ENCODE results near the gene IGFLR1.

IGFLR1 gene

DNA sequence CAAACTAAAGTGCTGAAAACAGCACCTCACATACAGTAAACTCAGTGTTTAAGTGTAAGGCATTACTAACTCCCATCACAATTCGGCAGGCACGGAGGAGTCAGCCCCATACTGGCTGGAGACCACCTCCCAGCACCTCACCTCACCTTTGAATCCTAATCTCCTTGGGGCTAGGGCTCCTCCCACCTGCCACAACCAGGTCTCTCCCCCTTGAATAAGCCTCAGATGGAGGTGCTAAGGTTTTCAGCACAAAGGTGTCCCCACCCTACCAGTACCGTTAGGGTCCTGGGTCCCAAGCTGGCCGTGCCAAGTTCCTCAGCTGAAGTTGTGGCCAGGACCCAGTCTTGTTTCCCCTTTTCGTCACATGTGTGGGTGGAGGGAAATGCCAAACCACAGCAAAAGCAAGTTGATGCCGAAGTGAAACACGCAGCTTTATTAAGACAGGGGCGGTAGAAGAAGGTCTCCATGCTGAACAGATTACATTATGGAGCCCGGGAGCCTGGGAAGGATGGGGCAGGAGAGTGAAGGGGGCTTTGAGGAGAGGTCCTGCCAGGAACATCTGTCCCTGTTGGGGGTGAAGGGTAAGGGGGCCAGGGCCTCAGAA is at the start of gene IGFLR1:
TSS of gene IGFLR1 (minus strand) at position 332 of the 604 bp plus-strand sequence. CDS start 1,272 bp downstream, outside the sequence.
- H3K9me3 ChIP-seq (ENCODE audit: control insufficient read depth, insufficient read depth, low read length): no peaks in the 10 kb centered on the region
- peaks cover 20% of the 10 kb centered on the region for H3K36me3 ChIP-seq (ENCODE audit: control insufficient read depth, insufficient read depth, low read length)
- H3K4me3 ChIP-seq (ENCODE audit: low read depth, low read length): peak within 1 kb of the TSS; percentile 86; the same call in 1 of the 2 replicates
- no peak within 1 kb of the TSS for H3K9ac ChIP-seq (ENCODE audit: low read depth, low read length)
- peak within 1 kb of the TSS; percentile 96 for H3K27ac ChIP-seq (ENCODE audit: low read depth, low read length)
- H3K27me3 ChIP-seq (ENCODE audit: control insufficient read depth, insufficient read depth, low read length): no peaks in the 10 kb centered on the region
- no peaks in the 10 kb centered on the region for H3K4me1 ChIP-seq (ENCODE audit: control insufficient read depth, insufficient read depth, low read length)

- Histone ChIP-seq H3K4me1 (ENCODE audit: control insufficient read depth, insufficient read depth, low read length) (no peaks in the 10 kb centered on the region; the same call in 1 of the 2 replicates), H3K27ac (ENCODE audit: low read depth, low read length) (no peak overlapping the region), H3K9me3 (ENCODE audit: control insufficient read depth, insufficient read depth, low read length) (no peaks in the 10 kb centered on the region), H3K36me3 (ENCODE audit: control insufficient read depth, insufficient read depth, low read length) (no peaks in the 10 kb centered on the region), H3K27me3 (ENCODE audit: control insufficient read depth, insufficient read depth, low read length) (peaks cover 14% of the 10 kb centered on the region), H3K4me3 (ENCODE audit: low read depth, low read length) (no peak overlapping the region), H3K9ac (ENCODE audit: low read depth, low read length) (no peak overlapping the region)
Observed at GRCh38 chr19:35791814-35792279, 49.6 kb upstream of the IGFLR1 start.

- Histone ChIP-seq H3K9me3 (ENCODE audit: control insufficient read depth, insufficient read depth, low read length) (no peaks in the 10 kb centered on the region), H3K27me3 (ENCODE audit: control insufficient read depth, insufficient read depth, low read length) (peaks cover 7% of the 10 kb centered on the region), H3K27ac (ENCODE audit: low read depth, low read length) (no peak overlapping the region), H3K4me1 (ENCODE audit: control insufficient read depth, insufficient read depth, low read length) (no peaks in the 10 kb centered on the region), H3K4me3 (ENCODE audit: low read depth, low read length) (no peak overlapping the region), H3K36me3 (ENCODE audit: control insufficient read depth, insufficient read depth, low read length) (no peaks in the 10 kb centered on the region), H3K9ac (ENCODE audit: low read depth, low read length) (no peak overlapping the region)
Observed at GRCh38 chr19:35790981-35791813, 48.9 kb upstream of the IGFLR1 start.

DNA sequence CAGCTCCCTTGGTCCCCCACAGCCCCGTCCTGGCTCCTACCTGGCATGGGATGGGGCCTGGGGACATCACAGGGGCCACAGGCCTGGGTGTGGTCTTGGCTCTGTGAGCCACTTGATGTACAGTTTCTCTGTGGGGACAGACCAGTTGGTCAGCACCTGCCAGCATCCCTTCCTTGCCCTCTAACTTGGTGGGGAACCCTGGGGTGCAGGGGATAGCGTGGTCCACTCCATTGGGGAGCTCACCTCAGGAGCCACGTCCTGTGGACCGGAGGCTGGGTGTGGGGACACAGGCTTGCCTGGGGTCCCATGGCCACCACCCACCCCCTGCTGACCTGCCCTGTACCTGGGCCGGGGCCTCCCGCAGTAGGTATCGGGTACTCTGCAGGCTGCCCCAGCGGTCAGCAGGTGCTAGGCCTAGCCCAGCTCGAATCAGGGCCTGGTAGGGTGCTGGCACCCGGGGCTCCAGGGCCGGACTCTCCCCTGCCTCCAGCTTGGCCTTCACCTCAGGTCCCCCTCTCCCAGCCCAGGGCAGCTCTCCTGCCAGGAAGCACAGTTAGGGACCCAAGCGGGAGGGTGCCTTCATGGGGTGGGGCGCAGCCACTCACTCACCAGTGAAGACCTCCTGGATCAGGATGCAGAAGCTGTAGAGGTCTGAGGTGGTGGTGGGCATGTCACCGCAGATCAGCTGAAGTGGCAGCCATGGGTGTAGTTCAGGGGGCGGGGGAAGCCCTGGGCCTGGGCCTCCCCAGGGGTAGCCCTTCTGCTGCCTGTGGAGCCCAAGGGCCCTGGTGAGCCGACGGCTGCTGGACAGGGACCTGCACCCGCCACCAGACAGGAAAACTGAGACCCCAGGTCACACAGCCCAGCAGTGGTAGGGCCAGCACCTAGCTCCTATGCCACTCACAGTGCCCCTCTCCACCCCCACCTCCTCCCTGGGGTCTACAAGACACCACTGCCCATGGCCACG is 48.0 kb upstream of the IGFLR1 start:
- no peak overlapping the region for H3K27ac ChIP-seq (ENCODE audit: low read depth, low read length)
- no peak overlapping the region for H3K4me3 ChIP-seq (ENCODE audit: low read depth, low read length)
- no peaks in the 10 kb centered on the region for H3K27me3 ChIP-seq (ENCODE audit: control insufficient read depth, insufficient read depth, low read length)
- no peaks in the 10 kb centered on the region for H3K36me3 ChIP-seq (ENCODE audit: control insufficient read depth, insufficient read depth, low read length)
- H3K4me1 ChIP-seq (ENCODE audit: control insufficient read depth, insufficient read depth, low read length): peaks cover 5% of the 10 kb centered on the region; the same call in 1 of the 2 replicates
- H3K9ac ChIP-seq (ENCODE audit: low read depth, low read length): no peak overlapping the region
- H3K9me3 ChIP-seq (ENCODE audit: control insufficient read depth, insufficient read depth, low read length): no peaks in the 10 kb centered on the region

GRCh38 chr19:35789195-35789977 is 47.1 kb upstream of the IGFLR1 start:
- Histone ChIP-seq H3K9ac (ENCODE audit: low read depth, low read length) (no peak overlapping the region), H3K4me3 (ENCODE audit: low read depth, low read length) (no peak overlapping the region), H3K36me3 (ENCODE audit: control insufficient read depth, insufficient read depth, low read length) (no peaks in the 10 kb centered on the region), H3K9me3 (ENCODE audit: control insufficient read depth, insufficient read depth, low read length) (no peaks in the 10 kb centered on the region), H3K27ac (ENCODE audit: low read depth, low read length) (no peak overlapping the region), H3K4me1 (ENCODE audit: control insufficient read depth, insufficient read depth, low read length) (peaks cover 5% of the 10 kb centered on the region; the same call in 1 of the 2 replicates), H3K27me3 (ENCODE audit: control insufficient read depth, insufficient read depth, low read length) (no peaks in the 10 kb centered on the region)

GRCh38 chr19:35788205-35788960 is 46.1 kb upstream of the IGFLR1 start:
- H3K27ac ChIP-seq (ENCODE audit: low read depth, low read length): no peak overlapping the region
- H3K9me3 ChIP-seq (ENCODE audit: control insufficient read depth, insufficient read depth, low read length): no peaks in the 10 kb centered on the region
- H3K9ac ChIP-seq (ENCODE audit: low read depth, low read length): no peak overlapping the region
- peaks cover 5% of the 10 kb centered on the region; the same call in 1 of the 2 replicates for H3K4me1 ChIP-seq (ENCODE audit: control insufficient read depth, insufficient read depth, low read length)
- no peaks in the 10 kb centered on the region for H3K36me3 ChIP-seq (ENCODE audit: control insufficient read depth, insufficient read depth, low read length)
- no peak overlapping the region for H3K4me3 ChIP-seq (ENCODE audit: low read depth, low read length)
- H3K27me3 ChIP-seq (ENCODE audit: control insufficient read depth, insufficient read depth, low read length): no peaks in the 10 kb centered on the region

DNA sequence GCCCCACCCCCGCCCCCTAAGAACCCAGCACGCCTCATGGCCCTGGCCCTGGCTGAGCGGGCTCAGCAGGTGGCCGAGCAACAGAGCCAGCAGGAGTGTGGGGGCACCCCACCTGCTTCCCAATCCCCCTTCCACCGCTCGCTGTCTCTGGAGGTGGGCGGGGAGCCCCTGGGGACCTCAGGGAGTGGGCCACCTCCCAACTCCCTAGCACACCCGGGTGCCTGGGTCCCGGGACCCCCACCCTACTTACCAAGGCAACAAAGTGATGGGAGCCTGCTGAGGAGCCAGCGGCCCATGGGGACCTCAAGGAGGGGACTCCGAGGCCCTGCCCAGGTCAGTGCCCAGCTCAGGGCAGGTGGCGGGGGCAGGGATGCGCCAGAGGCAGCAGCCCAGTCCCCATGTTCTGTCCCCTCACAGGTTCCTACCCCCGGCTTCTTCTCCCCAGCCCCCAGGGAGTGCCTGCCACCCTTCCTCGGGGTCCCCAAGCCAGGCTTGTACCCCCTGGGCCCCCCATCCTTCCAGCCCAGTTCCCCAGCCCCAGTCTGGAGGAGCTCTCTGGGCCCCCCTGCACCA is 45.1 kb upstream of the IGFLR1 start:
- H3K4me1 ChIP-seq (ENCODE audit: control insufficient read depth, insufficient read depth, low read length): peaks cover 5% of the 10 kb centered on the region; the same call in 1 of the 2 replicates
- no peaks in the 10 kb centered on the region for H3K36me3 ChIP-seq (ENCODE audit: control insufficient read depth, insufficient read depth, low read length)
- no peaks in the 10 kb centered on the region for H3K9me3 ChIP-seq (ENCODE audit: control insufficient read depth, insufficient read depth, low read length)
- no peak overlapping the region for H3K27ac ChIP-seq (ENCODE audit: low read depth, low read length)
- H3K4me3 ChIP-seq (ENCODE audit: low read depth, low read length): no peak overlapping the region
- H3K27me3 ChIP-seq (ENCODE audit: control insufficient read depth, insufficient read depth, low read length): no peaks in the 10 kb centered on the region
- no peak overlapping the region for H3K9ac ChIP-seq (ENCODE audit: low read depth, low read length)

DNA sequence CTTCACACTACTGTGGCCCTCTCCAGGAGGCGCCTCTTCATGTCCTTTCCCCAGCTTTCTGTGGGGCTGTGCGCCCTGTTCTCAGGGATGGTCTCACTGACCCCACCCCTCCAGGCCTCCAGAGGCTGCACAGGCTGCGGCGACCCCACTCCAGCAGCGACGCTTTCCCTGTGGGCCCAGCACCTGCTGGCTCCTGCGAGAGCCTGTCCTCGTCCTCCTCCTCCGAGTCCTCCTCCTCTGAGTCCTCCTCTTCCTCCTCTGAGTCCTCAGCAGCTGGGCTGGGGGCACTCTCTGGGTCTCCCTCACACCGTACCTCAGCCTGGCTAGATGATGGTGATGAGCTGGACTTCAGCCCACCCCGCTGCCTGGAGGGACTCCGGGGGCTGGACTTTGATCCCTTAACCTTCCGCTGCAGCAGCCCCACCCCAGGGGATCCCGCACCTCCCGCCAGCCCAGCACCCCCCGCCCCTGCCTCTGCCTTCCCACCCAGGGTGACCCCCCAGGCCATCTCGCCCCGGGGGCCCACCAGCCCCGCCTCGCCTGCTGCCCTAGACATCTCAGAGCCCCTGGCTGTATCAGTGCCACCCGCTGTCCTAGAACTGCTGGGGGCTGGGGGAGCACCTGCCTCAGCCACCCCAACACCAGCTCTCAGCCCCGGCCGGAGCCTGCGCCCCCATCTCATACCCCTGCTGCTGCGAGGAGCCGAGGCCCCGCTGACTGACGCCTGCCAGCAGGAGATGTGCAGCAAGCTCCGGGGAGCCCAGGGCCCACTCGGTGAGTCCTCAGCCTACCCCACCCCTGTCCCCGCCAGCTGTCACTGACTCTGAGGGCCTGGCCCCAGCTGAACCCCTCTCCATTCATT is 44.3 kb upstream of the IGFLR1 start:
- H3K9ac ChIP-seq (ENCODE audit: low read depth, low read length): no peak overlapping the region
- H3K27me3 ChIP-seq (ENCODE audit: control insufficient read depth, insufficient read depth, low read length): no peaks in the 10 kb centered on the region
- H3K4me3 ChIP-seq (ENCODE audit: low read depth, low read length): no peak overlapping the region
- no peak overlapping the region for H3K27ac ChIP-seq (ENCODE audit: low read depth, low read length)
- no peaks in the 10 kb centered on the region for H3K36me3 ChIP-seq (ENCODE audit: control insufficient read depth, insufficient read depth, low read length)
- H3K4me1 ChIP-seq (ENCODE audit: control insufficient read depth, insufficient read depth, low read length): peaks cover 5% of the 10 kb centered on the region; the same call in 1 of the 2 replicates
- no peaks in the 10 kb centered on the region for H3K9me3 ChIP-seq (ENCODE audit: control insufficient read depth, insufficient read depth, low read length)

DNA sequence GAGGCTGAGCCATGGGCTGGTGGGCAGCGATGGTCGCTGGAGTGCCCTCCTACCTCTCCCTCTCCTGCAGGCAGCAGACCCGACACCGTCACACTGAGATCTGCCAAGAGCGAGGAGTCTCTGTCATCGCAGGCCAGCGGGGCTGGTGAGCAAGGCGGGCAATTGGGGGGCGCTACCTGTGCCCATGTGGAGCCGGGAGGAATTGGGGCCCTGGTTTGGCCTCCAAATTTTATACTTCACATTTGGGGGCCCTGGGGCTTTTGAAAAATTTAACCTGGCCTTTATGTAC is 43.0 kb upstream of the IGFLR1 start:
- no peaks in the 10 kb centered on the region for H3K27me3 ChIP-seq (ENCODE audit: control insufficient read depth, insufficient read depth, low read length)
- no peak overlapping the region for H3K9ac ChIP-seq (ENCODE audit: low read depth, low read length)
- H3K4me3 ChIP-seq (ENCODE audit: low read depth, low read length): peak overlapping the region; percentile 69
- H3K27ac ChIP-seq (ENCODE audit: low read depth, low read length): no peak overlapping the region
- no peaks in the 10 kb centered on the region for H3K36me3 ChIP-seq (ENCODE audit: control insufficient read depth, insufficient read depth, low read length)
- peaks cover 8% of the 10 kb centered on the region; the same call in 1 of the 2 replicates for H3K4me1 ChIP-seq (ENCODE audit: control insufficient read depth, insufficient read depth, low read length)
- H3K9me3 ChIP-seq (ENCODE audit: control insufficient read depth, insufficient read depth, low read length): no peaks in the 10 kb centered on the region

All from HUES48 (cell line).